Activated B cell treated with CpG ODN at 0.5 μM for 24 hours (primary cell): Measurements from ENCODE around the gene SLC8A1. TPM values are rescaled to one million over a fixed set of nuclear protein-coding genes. Genes with fewer than 3 reads are reported as not detected.

ENCODE experiments used
- ATAC-seq: fragments of 200-7000 bp; cut with Tn5 transposase; one replicate; pipeline ENCODE4 v1.10.0; 2021; ENCODE audit warnings: low read depth, mild to moderate bottlenecking, moderate library complexity
- CTCF ChIA-PET: fragments of 350-600 bp; sonication (Branson Sonifier 250); formaldehyde crosslinking; loops from one replicate; lab custom pipeline; 2021; ENCODE audit warnings: antibody characterized with exemption; lab: Charles Lee
- POLR2A ChIA-PET: fragments of 350-600 bp; sonication (Branson Sonifier 250); formaldehyde crosslinking; loops from one replicate; lab custom pipeline; 2021; ENCODE audit warnings: antibody characterized with exemption; lab: Charles Lee
- DNase-seq: peaks from one replicate; pipeline ENCODE4 v3.0.0; 2022
- H3K27ac Mint-ChIP-seq: one replicate; pipeline ENCODE4 v1.8.0; 2020; ENCODE audit warnings: mixed read lengths
- H3K27me3 Mint-ChIP-seq: one replicate; pipeline ENCODE4 v1.8.0; 2021; ENCODE audit warnings: mixed read lengths
- H3K36me3 Mint-ChIP-seq: one replicate; pipeline ENCODE4 v1.8.0; 2021; ENCODE audit warnings: low read depth, mixed read lengths
- H3K4me1 Mint-ChIP-seq: one replicate; pipeline ENCODE4 v1.8.0; 2021; ENCODE audit warnings: mixed read lengths
- H3K4me3 Mint-ChIP-seq: one replicate; pipeline ENCODE4 v1.8.0; 2020; ENCODE audit warnings: mild to moderate bottlenecking, mixed read lengths
- H3K9me3 Mint-ChIP-seq: one replicate; pipeline ENCODE4 v1.8.0; 2020; ENCODE audit warnings: mixed read lengths
- intact Hi-C: fragments of 100-400 bp; cut with micrococcal nuclease; formaldehyde crosslinking; loops from one replicate; pipeline ENCODE4 v1.15.1; 2024
- total RNA-seq: library from RNA; stranded (reverse); gene quantifications from 2 replicates; pipeline ENCODE4 v1.2.3, GENCODE V29; 2022
- TF ChIP-seq, protein P1 (sequence below): fragments of 200-600 bp; IDR thresholded peaks from one replicate; pipeline ENCODE4 v1.8.0; 2022; ENCODE audit warnings: antibody characterized with exemption, mild to moderate bottlenecking

Gene SLC8A1
- total RNA-seq, 1 donor from 2014 or later, result 0.04 TPM

DNA sequence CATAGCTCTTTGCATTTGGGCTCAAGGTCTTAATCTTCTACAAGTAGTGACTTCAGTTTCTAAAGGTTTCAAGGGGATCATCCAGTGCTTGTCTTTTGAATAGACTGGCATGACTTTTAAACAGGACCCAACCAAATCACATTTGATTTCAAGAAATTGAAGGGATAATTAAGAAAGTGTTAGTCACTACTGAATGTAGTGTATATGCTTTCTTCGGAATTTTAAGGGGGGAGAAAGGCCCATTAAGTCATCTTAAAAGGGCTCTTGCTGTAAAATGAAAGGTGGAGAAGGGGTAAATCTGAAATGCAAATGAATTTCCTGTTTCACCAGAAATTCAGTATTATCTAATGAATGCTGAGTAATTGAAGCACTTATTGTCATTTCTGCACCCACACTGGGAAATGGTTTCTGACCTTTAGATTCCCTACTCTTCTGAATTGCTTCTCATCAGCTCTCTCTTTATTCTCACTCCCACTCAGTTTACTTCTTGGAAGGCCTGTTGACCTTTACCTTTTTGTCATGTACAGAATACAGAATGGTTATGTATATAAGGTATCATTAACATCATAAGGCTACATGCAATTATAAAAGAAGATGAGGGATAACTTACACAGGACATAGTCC lies 241.4 kb downstream of the SLC8A1 start:
- ChIA-PET CTCF (no interaction called here), POLR2A (no interaction called here)
- no peaks in the 10 kb centered on the region for H3K9me3 Mint-ChIP-seq
- H3K4me3 Mint-ChIP-seq, result no peak overlapping the region
- H3K27me3 Mint-ChIP-seq, result no peaks in the 10 kb centered on the region
- ATAC-seq (no peak), DNase-seq (no peak)
- H3K4me1 Mint-ChIP-seq, result peaks cover 8% of the 10 kb centered on the region
- no peaks in the 10 kb centered on the region for H3K36me3 Mint-ChIP-seq
- TF ChIP-seq, protein P1, sequence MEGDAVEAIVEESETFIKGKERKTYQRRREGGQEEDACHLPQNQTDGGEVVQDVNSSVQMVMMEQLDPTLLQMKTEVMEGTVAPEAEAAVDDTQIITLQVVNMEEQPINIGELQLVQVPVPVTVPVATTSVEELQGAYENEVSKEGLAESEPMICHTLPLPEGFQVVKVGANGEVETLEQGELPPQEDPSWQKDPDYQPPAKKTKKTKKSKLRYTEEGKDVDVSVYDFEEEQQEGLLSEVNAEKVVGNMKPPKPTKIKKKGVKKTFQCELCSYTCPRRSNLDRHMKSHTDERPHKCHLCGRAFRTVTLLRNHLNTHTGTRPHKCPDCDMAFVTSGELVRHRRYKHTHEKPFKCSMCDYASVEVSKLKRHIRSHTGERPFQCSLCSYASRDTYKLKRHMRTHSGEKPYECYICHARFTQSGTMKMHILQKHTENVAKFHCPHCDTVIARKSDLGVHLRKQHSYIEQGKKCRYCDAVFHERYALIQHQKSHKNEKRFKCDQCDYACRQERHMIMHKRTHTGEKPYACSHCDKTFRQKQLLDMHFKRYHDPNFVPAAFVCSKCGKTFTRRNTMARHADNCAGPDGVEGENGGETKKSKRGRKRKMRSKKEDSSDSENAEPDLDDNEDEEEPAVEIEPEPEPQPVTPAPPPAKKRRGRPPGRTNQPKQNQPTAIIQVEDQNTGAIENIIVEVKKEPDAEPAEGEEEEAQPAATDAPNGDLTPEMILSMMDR, result no peak
- intact Hi-C loops, result no loop called here
- no peak overlapping the region for H3K27ac Mint-ChIP-seq

DNA sequence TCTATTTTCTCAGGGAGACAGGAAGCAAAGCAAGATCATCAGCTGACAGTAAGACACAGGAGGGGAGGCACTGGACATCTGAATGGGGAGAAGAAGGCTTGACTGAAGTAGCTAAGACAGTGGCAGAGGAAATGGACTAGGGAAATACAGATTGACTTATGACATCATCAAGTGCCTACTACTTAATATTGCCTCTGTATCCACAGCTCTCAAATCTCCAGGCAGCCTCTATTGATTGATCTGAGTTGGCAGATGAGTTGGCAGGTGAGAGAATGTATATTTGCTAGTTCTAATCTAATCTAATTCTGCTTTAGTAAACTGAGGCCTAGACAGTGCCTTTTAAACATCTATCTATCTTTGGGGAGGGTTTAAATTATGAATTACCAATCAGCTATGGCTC lies 242.1 kb downstream of the SLC8A1 start:
- CTCF ChIA-PET, result no interaction called here

DNA sequence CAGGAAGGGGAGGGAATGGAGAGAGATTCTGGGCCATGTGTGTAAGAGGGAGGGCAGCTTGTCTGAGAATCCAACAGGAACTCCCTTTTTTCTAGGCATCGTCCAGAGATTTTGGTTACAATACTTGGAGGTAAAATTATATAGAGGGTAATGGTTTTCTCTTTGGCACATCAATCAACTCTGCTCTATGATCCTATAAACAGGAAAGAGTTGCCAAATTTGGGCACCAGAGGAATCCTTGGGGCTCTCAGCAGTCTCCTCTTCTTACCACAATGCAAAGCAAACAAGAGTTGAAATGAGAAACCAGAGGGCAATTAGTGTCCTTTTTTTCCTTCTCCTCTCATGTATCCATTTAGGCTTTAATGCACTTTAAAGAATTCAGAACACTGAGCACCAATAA lies 243.4 kb downstream of the SLC8A1 start:
- no peak for DNase-seq
- Mint-ChIP-seq H3K4me3 (no peak overlapping the region), H3K27ac (no peak overlapping the region), H3K36me3 (no peaks in the 10 kb centered on the region), H3K9me3 (no peaks in the 10 kb centered on the region), H3K4me1 (peaks cover 8% of the 10 kb centered on the region), H3K27me3 (no peaks in the 10 kb centered on the region)
- CTCF ChIA-PET, result no interaction called here
- ATAC-seq, result no peak
- intact Hi-C loops, result no loop called here
- TF ChIP-seq, protein P1, result no peak
- POLR2A ChIA-PET, result no interaction called here

More for the DNA sequence above, 242.1 kb downstream of the SLC8A1 start:
- Mint-ChIP-seq H3K9me3 (no peaks in the 10 kb centered on the region), H3K4me1 (peaks cover 8% of the 10 kb centered on the region), H3K27me3 (no peaks in the 10 kb centered on the region), H3K27ac (no peak overlapping the region), H3K36me3 (no peaks in the 10 kb centered on the region), H3K4me3 (no peak overlapping the region)
- ATAC-seq (no peak), DNase-seq (no peak)
- POLR2A ChIA-PET, result no interaction called here
- intact Hi-C loops, result no loop called here
- TF ChIP-seq, protein P1, result no peak

DNA sequence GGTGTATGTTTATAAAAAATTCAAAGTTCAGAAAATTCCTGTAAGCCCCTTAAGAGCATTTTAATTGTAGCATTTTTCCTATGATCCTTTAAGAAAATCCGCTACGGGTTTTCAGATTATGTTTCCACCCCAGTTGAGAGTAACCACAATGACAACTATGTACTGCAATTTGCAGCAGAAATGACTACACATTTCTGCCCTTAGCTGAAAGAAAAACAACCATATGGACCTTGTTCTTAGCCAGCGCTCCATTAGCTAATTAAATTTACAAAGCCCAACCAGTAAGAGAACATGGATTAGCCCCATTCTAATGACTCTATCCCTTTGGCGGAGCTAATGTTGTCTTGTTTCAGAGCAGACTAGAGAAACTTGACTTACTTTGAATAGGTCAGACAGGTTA lies 247.6 kb downstream of the SLC8A1 start:
- H3K4me1 Mint-ChIP-seq, result no peaks in the 10 kb centered on the region
- H3K27ac Mint-ChIP-seq, result no peak overlapping the region
- CTCF ChIA-PET, result no interaction called here
- TF ChIP-seq, protein P1, result no peak
- POLR2A ChIA-PET, result no interaction called here
- H3K9me3 Mint-ChIP-seq, result no peaks in the 10 kb centered on the region
- no peaks in the 10 kb centered on the region for H3K36me3 Mint-ChIP-seq
- ATAC-seq (no peak), DNase-seq (no peak)
- H3K27me3 Mint-ChIP-seq, result no peaks in the 10 kb centered on the region
- intact Hi-C loops, result no loop called here
- H3K4me3 Mint-ChIP-seq, result no peak overlapping the region

DNA sequence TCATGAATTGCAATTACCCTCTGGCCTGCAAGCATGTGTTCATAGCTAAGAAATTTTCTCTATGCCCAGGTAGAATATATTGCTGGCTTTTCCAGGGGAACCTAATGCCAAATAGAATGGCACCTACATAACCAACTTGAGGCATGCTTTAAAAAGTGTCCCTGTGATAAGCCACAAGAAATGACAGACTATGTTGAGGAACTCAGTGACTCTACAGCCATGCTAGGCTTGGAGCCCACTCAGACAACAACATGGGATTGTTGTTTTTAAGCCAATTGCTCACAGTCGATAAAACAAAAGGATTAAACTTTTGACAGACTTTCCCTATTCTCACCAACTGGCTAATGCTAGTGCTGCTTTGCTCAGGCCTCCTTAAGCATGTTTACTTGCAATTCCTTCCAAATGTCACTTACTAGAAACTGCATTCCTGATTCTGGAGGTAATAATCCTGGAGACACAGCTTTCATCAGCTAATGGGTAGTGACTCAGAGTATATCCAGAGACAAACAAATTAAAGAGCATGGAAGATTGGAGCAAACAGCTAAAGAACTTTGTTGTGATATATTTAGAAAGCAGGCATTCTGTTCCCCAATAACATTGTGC lies 249.0 kb downstream of the SLC8A1 start:
- no peaks in the 10 kb centered on the region for H3K27me3 Mint-ChIP-seq
- H3K27ac Mint-ChIP-seq, result no peak overlapping the region
- DNase-seq, result no peak
- no peaks in the 10 kb centered on the region for H3K36me3 Mint-ChIP-seq
- no peak for ATAC-seq
- intact Hi-C loops, result no loop called here
- ChIA-PET POLR2A (no interaction called here), CTCF (no interaction called here)
- H3K4me1 Mint-ChIP-seq, result no peaks in the 10 kb centered on the region
- H3K9me3 Mint-ChIP-seq, result no peaks in the 10 kb centered on the region
- TF ChIP-seq, protein P1, result no peak
- no peak overlapping the region for H3K4me3 Mint-ChIP-seq
